COR-L47 (cell line): ENCODE results near the gene FMN1.

Experiments used
- DNase-seq: peaks from one replicate; lab custom pipeline; 2025; lab: John Stamatoyannopoulos, UW

Gene FMN1

GRCh38 chr15:32933236-32933635 lies 261.3 kb downstream of the FMN1 start:
- DNase-seq = no peak

GRCh38 chr15:32928876-32929275 lies 265.6 kb downstream of the FMN1 start:
- DNase-seq = no peak

GRCh38 chr15:32927124-32927523 lies 267.4 kb downstream of the FMN1 start:
- no peak for DNase-seq

- DNase-seq = no peak
These were observed 271.3 kb downstream of the FMN1 start for GRCh38 chr15:32923176-32923575.

- DNase-seq = no peak
These were observed 272.0 kb downstream of the FMN1 start for GRCh38 chr15:32922541-32922940.

- DNase-seq = no peak
These were observed 274.6 kb downstream of the FMN1 start for GRCh38 chr15:32919749-32920414.

- no peak for DNase-seq
These were observed 276.0 kb downstream of the FMN1 start for GRCh38 chr15:32918547-32918946.

- DNase-seq = no peak
These were observed 283.7 kb downstream of the FMN1 start for GRCh38 chr15:32910839-32911238.

GRCh38 chr15:32909431-32909830 lies 285.1 kb downstream of the FMN1 start:
- DNase-seq = no peak

GRCh38 chr15:32908872-32909271 lies 285.6 kb downstream of the FMN1 start:
- DNase-seq = no peak

- DNase-seq = no peak
These were observed 286.2 kb downstream of the FMN1 start for GRCh38 chr15:32908135-32908801.

GRCh38 chr15:32905481-32905880 lies 289.0 kb downstream of the FMN1 start:
- no peak for DNase-seq

GRCh38 chr15:32904448-32904847 lies 290.1 kb downstream of the FMN1 start:
- DNase-seq = no peak

GRCh38 chr15:32903591-32904290 lies 290.8 kb downstream of the FMN1 start:
- no peak for DNase-seq

- DNase-seq = no peak
These were observed 292.5 kb downstream of the FMN1 start for GRCh38 chr15:32901995-32902394.

- DNase-seq = no peak
These were observed 293.3 kb downstream of the FMN1 start for GRCh38 chr15:32901192-32901591.

GRCh38 chr15:32899126-32899596 lies 295.4 kb downstream of the FMN1 start:
- DNase-seq = peak; percentile 97

- DNase-seq = no peak
These were observed 296.1 kb downstream of the FMN1 start for GRCh38 chr15:32898414-32898813.

GRCh38 chr15:32893421-32893820 lies 301.1 kb downstream of the FMN1 start:
- DNase-seq = no peak

- DNase-seq = no peak
These were observed 305.3 kb downstream of the FMN1 start for GRCh38 chr15:32889214-32889613.

GRCh38 chr15:32888221-32888761 lies 306.2 kb downstream of the FMN1 start:
- no peak for DNase-seq

GRCh38 chr15:32887090-32887489 lies 307.4 kb downstream of the FMN1 start:
- no peak for DNase-seq

- DNase-seq = no peak
These were observed 308.1 kb downstream of the FMN1 start for GRCh38 chr15:32886459-32886858.
